Transverse colon (tissue), 4 donors: ENCODE data around the gene PCCA. TPM values are rescaled to one million over a fixed set of nuclear protein-coding genes. Genes with fewer than 3 reads are reported as not detected.
"Not testable (repeated sequence)": the region's sequence is repeated elsewhere in the genome, so short reads cannot be mapped to it uniquely, and the experiment has no call there.

Experiments
- DNase-seq: peaks from one replicate; pipeline ENCODE4 v3.0.0-alpha.2; 2019
- H3K27ac ChIP-seq, 4 donors: fragments of 200-600 bp; sonication (generic); 2 replicates each; pipeline ENCODE4 v1.5.1; 2016 to 2018; ENCODE audit warnings: inconsistent platforms in 4 of 4
- H3K27me3 ChIP-seq: fragments of 200-600 bp; sonication (generic); 2 replicates; pipeline ENCODE4 v1.5.1; 2017; ENCODE audit warnings: inconsistent platforms
- H3K36me3 ChIP-seq, 4 donors: fragments of 200-600 bp; sonication (generic); 2 replicates each; pipeline ENCODE4 v1.5.1; 2017 to 2019; ENCODE audit warnings: inconsistent platforms in 4 of 4
- H3K4me1 ChIP-seq, 4 donors: fragments of 200-600 bp; sonication (generic); 2 replicates each; pipeline ENCODE4 v1.5.1; 2017 to 2020; ENCODE audit warnings: inconsistent platforms in 4 of 4
- H3K4me3 ChIP-seq, 4 donors: fragments of 200-600 bp; sonication (generic); 1 replicate in 1 of 4; 2 replicates in 3 of 4; pipeline versions ENCODE4 v1.5.1 to v1.6.1; 2017 to 2019; ENCODE audit warnings: inconsistent platforms in 4 of 4
- H3K9me3 ChIP-seq, 2 donors: fragments of 200-600 bp; sonication (generic); 2 replicates each; pipeline ENCODE4 v1.5.1; 2017 to 2019; ENCODE audit warnings: inconsistent platforms in 2 of 2
- EP300 ChIP-seq: sonication (generic); formaldehyde crosslinking; IDR thresholded peaks from one replicate; pipeline ENCODE4 v1.6.1; 2017; ENCODE audit warnings: antibody characterized with exemption, low read depth
- POLR2A ChIP-seq: fragments of 450-650 bp; IDR thresholded peaks from one replicate; pipeline ENCODE4 v1.6.1; 2016; ENCODE audit warnings: antibody characterized with exemption, mild to moderate bottlenecking, moderate library complexity
- POLR2AphosphoS5 ChIP-seq, 3 donors: sonication (generic); formaldehyde crosslinking; IDR thresholded peaks; one replicate each; pipeline ENCODE4 v1.6.1; 2016; ENCODE audit warnings: antibody characterized with exemption in 3 of 3
- WGBS, 2 donors: methylation state at CpG; one replicate each; pipeline ENCODE4 v1.1.5; 2018; ENCODE audit warnings: low coverage in 1 of 2; 5-methylcytosine and 5-hydroxymethylcytosine counted together
- in situ Hi-C, 4 donors: fragments of 200-750 bp; cut with MboI; loops; one replicate each; pipeline versions ENCODE4 v1.15.0 to v1.15.1; 2017; ENCODE audit warnings: low sequenced_read_pairs in 3 of 4, low pct_ligation_motif_present in 1 of 4, low pct_unique_long_range_greater_than_20kb in 1 of 4
- intact Hi-C: fragments of 100-400 bp; cut with DNase I; formaldehyde crosslinking; loops from one replicate; pipeline ENCODE4 v1.15.1; 2023; ENCODE audit warnings: low total_unique reads
- total RNA-seq, 4 donors: library from RNA; depleted of rRNA; stranded (reverse); fragments of >200 nt; gene quantifications; one replicate each; pipeline ENCODE4 v1.1.0, GENCODE V29; 2016
- TF ChIP-seq, protein P1 (sequence below), 5 experiments: fragments of 200-600 bp in 3 of 5; fragments of 450-650 bp in 2 of 5; sonication (generic) in 3 of 5; IDR thresholded peaks; 1 replicate in 2 of 5; 2 replicates in 3 of 5; pipeline ENCODE4 v1.5.1; 2016 to 2017; ENCODE audit warnings: antibody characterized with exemption in 5 of 5, inconsistent platforms in 3 of 5, mild to moderate bottlenecking in 2 of 5, moderate library complexity in 1 of 5

PCCA gene
- total RNA-seq, 4 donors from 2014 or later: 13.1 to 87.8 (median 74.6) TPM

DNA sequence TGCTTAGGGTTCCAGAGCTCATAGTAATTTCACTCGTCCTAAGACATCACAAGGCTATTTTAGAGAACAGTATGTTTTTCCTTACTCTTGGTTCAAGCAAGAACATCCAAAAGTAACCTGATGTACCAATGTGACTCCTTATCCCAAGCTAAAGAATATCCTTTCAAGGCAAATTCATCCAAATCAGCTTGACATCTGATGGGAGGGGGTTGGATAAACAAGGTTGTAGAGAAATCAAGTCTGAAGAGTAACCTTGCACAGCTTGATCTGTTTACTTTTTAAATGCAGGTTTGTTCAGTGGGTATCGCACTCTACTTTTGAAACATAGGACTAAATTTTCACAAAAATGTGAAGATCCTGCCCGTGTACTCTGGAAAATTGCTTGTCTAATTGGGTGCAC is 298.5 kb downstream of the PCCA start:
- Histone ChIP-seq H3K4me1 (peaks cover 0 to 8% (median 0%) of the 10 kb centered on the region in 4 donors), H3K27me3 (no peaks in the 10 kb centered on the region), H3K36me3 (peaks cover 0 to 10% (median 2%) of the 10 kb centered on the region in 4 donors), H3K9me3 (no peaks in the 10 kb centered on the region), H3K27ac (no peak overlapping the region), H3K4me3 (no peak overlapping the region)
- intact Hi-C loops (no loop called here), in situ Hi-C loops (no loop called here)
- no peak for TF ChIP-seq EP300
- no peak for TF ChIP-seq POLR2A
- TF ChIP-seq, protein P1, sequence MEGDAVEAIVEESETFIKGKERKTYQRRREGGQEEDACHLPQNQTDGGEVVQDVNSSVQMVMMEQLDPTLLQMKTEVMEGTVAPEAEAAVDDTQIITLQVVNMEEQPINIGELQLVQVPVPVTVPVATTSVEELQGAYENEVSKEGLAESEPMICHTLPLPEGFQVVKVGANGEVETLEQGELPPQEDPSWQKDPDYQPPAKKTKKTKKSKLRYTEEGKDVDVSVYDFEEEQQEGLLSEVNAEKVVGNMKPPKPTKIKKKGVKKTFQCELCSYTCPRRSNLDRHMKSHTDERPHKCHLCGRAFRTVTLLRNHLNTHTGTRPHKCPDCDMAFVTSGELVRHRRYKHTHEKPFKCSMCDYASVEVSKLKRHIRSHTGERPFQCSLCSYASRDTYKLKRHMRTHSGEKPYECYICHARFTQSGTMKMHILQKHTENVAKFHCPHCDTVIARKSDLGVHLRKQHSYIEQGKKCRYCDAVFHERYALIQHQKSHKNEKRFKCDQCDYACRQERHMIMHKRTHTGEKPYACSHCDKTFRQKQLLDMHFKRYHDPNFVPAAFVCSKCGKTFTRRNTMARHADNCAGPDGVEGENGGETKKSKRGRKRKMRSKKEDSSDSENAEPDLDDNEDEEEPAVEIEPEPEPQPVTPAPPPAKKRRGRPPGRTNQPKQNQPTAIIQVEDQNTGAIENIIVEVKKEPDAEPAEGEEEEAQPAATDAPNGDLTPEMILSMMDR (IDR thresholded peaks at IDR 0.05): no peak
- no peak for TF ChIP-seq POLR2AphosphoS5 (IDR thresholded peaks at IDR 0.05)
- DNase-seq: no peak
- 93 to 96% methylated on average over 3 of the region's 3 CpGs for WGBS, 2 donors

DNA sequence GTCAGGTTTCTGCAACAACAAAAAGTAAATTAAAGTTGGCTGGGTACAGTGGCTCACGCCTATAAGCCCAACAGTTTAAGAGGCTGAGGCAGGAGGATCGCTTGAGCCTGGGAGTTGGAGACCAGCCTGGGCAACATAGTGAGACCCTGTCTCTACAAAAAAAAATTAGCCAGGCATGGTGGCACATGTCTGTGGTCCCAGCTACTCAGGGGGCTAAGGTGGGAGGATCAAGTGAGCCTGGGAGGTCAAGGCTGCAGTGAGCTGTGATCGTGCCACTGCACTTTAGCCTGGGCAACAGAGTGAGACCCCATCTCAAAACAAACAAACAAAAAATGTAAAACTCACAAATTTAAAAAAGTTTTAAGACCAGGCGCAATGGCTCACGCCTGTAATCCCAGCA is 299.3 kb downstream of the PCCA start:
- peaks cover 0 to 14% (median 0%) of the 10 kb centered on the region in 4 donors for H3K4me1 ChIP-seq
- 96 to 97% methylated on average over 5 of the region's 5 CpGs for WGBS, 2 donors
- in situ Hi-C loops, H3K27me3 ChIP-seq, H3K27ac ChIP-seq, intact Hi-C loops, DNase-seq, H3K9me3 ChIP-seq, H3K4me3 ChIP-seq, H3K36me3 ChIP-seq: not testable (repeated sequence)

DNA sequence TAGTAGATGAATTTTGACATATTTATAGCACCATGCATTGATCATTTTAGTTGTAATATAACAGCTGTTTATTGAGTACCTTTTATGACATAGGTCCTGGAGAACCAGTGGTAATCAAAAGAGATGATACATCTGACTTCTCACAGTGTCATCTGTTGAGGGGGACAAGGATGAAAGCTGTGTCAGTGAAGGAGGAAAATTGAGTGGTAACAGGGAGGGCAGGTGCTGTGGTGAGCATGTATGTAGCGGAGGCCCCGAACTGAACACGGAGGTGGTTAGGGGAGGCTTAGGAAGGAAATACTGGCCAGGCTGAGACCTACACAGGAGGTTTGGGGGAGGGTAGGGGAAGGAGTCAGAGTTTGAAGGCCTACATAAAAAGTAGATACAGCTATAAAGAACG is 300.0 kb downstream of the PCCA start:
- no peak for DNase-seq
- peaks cover 0 to 20% (median 0%) of the 10 kb centered on the region in 4 donors for H3K4me1 ChIP-seq
- intact Hi-C loops: no loop called here
- WGBS, 2 donors: 86 to 88% methylated on average over 1 to 4 of the region's 4 CpGs
- no peaks in the 10 kb centered on the region for H3K27me3 ChIP-seq
- no peak overlapping the region for H3K27ac ChIP-seq
- H3K36me3 ChIP-seq: peaks cover 0 to 10% (median 2%) of the 10 kb centered on the region in 4 donors
- H3K4me3 ChIP-seq: no peak overlapping the region
- in situ Hi-C loops: no loop called here
- no peak for TF ChIP-seq POLR2AphosphoS5 (IDR thresholded peaks at IDR 0.05)
- TF ChIP-seq, protein P1 (IDR thresholded peaks at IDR 0.05): no peak
- no peak for TF ChIP-seq POLR2A
- no peaks in the 10 kb centered on the region for H3K9me3 ChIP-seq

DNA sequence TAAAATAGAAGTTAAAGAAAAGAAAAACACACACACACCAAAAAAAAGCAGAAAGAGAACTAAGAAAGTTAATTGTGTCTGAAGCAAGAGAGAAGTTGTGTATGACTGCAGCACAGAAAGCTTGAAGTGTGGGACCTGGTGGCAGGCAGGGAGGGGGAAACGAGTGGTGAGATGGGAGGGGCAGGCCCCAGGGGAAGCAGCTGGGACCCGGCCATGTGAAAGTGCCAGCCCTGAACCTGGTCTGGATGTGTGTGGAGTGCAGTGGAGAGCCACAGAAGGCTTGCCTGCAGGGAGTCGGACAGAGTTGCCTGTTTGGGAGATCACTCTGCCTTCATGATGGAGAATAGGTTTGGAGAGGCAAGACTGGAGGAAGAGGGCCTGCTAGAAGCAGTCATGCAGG is 300.7 kb downstream of the PCCA start:
- TF ChIP-seq, protein P1 (IDR thresholded peaks at IDR 0.05): no peak
- no peak for TF ChIP-seq POLR2AphosphoS5 (IDR thresholded peaks at IDR 0.05)
- TF ChIP-seq POLR2A: no peak
- no peak for TF ChIP-seq EP300
- H3K36me3 ChIP-seq: peaks cover 0 to 10% (median 2%) of the 10 kb centered on the region in 4 donors
- 79 to 100% methylated on average over 1 to 3 of the region's 3 CpGs for WGBS, 2 donors
- H3K9me3 ChIP-seq: no peaks in the 10 kb centered on the region
- H3K4me1 ChIP-seq: peaks cover 0 to 23% (median 0%) of the 10 kb centered on the region in 4 donors
- in situ Hi-C loops (no loop called here), intact Hi-C loops (no loop called here)
- H3K27ac ChIP-seq: no peak overlapping the region
- no peaks in the 10 kb centered on the region for H3K27me3 ChIP-seq
- no peak overlapping the region for H3K4me3 ChIP-seq
- DNase-seq: no peak
